HT-29 (cell line): Measurements from ENCODE around the gene CACNA1S. TPM values are rescaled to one million over a fixed set of nuclear protein-coding genes. Genes with fewer than 3 reads are reported as not detected.
A peak's percentile ranks its signal among the peaks of the same experiment; 100 is the strongest.

Source experiments
- DNase-seq: peaks from one replicate; pipeline ENCODE4 v3.0.0-alpha.2; 2015; ENCODE audit warnings: low spot score
- total RNA-seq: library from RNA; depleted of rRNA; stranded (reverse); fragments of >200 nt; shearing (Covaris generic); gene quantifications from 2 replicates; pipeline ENCODE4 v1.2.3, GENCODE V29; 2014

Gene CACNA1S
- total RNA-seq, 1 experiment from 2014 or later = not detected

DNA sequence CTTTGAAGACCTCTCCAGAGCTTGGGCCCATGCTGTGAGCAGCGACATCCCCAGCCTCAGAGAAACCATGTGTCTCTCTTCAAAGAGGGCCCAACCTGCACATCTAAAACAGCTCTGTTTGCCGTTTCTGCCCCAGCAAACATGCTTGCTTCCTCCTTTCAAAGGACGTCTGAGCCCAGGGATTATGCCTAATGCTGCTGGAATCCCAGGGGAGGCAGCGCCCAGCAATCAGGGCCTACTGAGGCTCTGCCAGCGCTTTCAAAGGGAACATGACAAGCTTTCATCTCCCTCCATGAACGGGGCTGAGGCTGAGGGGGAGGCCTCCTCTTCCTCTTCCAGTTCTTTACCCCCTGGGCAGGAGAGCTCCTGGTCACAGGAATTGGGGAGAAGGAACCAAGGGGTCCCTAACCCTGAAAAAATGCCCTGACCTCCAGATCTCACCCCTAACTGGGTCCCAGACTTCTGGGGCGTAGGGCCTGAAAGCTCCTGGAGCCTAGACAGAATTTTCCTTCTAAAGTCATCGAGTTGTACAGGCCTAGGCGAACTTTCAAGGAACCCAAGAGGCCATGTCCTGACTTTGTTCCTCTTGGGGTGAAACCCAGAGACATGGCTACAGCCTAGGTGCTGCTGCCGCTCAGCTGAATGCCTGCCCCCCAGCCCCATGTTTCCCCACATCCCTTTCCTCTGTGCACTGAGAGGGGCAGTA is 28.2 kb upstream of the CACNA1S start:
- DNase-seq = no peak

DNA sequence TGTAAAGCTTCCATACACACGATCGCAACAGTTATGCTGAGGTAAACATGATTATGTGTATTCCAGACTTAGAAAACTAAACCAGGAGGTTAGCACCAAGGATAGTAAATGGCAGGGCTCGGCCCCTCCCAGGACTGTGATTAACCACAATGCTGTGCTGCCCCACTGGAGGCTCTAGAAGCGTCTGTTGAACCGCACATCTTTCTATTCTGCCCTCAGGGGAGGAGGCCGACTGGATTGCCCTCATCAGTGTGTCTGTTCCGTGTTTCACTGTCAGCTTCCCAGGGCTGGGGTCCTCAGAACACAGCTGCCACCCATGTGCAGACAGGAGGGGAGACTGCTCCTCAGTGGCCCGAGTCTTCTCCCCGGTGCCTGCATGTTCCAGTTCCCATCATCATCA is 27.5 kb upstream of the CACNA1S start:
- no peak for DNase-seq

DNA sequence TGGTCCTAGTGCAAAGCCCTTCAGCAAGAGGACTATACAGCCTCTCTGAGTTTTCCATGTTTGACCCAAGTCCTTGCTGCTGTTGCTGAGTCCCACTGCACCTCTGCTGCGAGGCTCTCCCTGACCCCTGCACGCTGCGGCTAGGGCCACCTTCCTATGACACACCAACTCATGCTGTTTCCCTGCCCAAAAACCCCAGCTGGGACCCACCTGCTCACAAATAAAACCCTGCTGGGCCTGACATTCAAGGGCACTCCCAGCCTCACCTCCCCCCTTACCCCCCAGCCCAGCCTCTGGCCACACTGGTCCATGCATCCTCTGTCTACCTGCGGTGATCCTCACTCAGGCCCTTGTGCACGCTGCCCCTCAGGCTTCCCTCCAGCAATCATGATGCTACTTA is 27.1 kb upstream of the CACNA1S start:
- DNase-seq = no peak

DNA sequence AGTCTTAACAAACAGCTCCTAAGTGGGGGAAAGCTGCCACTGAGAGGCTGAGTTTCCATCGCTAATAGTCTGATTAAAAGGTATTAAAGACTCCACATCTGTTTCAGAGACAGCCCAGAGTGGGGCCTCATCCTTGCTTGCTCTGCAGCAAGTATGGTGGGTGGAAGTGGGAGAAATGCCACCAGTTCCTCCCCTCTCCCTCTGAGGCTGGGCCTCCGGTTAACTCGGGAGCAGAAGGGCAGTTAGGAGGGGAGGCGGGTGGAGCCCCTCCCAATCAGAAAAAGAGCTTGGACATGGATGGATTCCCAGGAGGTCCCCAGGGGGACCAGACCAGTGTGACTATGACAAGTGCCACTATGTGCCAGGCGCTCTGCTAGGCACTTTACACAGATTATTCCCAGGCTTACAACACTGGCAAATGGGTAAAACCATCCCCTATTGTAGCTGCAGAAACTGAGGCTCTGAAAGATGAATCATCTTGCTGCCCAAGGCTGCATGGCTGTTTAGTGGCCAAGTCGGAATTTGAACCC is 26.1 kb upstream of the CACNA1S start:
- no peak for DNase-seq

DNA sequence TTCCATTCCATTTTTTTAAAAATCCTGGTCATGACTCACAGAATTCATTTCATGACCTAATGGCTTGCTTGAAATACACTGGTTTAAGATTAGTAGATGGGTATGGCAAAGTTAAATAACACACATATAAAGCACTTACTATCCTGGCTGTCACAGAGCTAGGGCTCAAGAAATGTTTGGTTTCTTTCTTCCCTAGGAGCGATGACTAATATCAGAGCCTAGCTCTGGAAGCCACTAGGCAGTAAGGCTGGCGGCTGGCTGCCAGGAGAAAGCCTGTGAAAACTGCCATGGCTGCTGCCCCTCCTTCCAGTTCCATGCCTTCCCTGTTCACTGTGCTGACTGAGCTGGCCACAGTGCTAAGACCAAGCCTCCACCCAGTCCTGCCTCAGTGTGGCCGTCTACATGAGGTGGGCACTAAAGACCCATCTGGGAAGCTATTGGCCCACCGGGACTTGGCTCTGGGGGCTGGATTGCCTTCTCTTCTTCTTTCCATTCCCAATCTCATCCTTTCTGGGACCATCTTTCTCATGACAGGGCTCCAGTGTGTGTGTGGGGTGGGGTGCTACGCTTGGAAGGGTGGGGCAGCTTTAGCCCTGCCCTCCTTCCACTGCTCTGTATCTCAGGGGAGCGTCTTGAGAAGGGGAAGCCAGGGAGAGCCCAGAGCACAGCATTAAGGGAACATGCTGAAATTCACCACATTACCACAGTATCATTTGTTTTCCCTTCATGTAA is 25.5 kb upstream of the CACNA1S start:
- no peak for DNase-seq

DNA sequence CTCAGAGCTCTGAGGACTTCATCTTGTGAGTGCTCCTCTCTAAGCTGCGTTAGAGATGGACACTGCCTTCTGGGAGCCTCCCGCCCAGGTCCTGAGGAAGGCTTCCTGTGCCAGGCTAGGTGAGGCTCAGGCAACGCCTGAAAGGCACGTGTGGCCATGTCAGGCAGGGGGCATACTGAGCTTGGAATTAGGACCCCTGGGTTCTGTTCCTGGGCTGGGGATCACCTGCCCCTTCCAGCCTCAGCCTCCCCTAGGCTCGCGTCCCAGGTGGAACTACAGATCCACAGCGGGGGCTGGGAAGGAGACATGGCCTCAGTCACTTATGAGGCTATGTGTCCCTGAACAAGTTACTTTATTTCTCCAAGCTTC is 24.8 kb upstream of the CACNA1S start:
- DNase-seq = no peak

DNA sequence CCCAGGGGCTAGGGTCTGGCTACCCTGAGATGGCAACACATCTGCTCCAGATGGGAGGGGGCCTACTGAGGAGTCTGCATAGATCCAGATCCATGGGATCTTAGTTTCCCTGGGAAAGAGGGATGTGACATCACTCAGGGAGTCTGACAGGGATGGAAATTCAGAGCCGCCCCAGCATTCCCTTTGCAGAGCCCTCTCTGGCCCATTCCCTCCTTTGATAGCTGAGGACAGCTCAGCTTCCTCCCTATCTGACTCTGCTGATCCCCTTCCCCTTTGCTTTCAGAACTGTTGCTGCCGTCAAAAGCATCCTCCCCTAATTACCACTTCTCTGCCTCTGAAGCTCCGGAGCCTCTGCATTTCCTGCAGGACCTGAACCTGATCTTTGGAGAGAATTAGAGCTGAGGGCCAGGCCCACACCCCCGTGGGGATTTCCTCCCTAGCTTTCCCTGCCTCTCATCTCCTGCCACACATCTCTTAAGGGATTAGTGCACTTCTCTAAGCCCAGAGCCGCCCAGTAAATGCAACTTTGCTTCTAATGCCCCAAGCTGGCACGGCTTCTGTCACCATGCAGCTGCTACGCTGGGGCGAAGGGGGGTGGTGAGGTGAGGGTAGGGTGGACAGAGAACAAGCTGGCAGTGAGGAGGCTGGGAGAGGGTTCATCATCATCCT is 24.3 kb upstream of the CACNA1S start:
- no peak for DNase-seq

DNA sequence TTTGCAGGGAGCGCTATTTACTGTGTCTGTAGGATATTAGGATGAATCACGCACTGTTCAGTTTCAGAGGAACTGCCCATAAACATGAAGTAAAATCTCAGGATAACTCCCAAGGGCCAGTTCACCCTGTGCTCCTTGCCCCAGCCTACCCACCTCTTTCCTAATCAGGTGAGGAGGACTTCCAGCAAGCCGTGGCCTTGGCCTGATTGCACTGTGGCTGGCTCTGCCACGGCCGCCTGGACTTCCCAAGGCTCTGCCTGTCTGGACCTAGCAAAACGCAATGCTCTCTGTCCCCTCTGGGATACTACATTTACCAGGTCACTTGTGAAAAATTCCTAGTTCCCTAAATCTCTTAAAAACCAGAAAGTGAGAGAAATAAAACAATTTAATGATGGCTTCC is 22.2 kb upstream of the CACNA1S start:
- no peak for DNase-seq

DNA sequence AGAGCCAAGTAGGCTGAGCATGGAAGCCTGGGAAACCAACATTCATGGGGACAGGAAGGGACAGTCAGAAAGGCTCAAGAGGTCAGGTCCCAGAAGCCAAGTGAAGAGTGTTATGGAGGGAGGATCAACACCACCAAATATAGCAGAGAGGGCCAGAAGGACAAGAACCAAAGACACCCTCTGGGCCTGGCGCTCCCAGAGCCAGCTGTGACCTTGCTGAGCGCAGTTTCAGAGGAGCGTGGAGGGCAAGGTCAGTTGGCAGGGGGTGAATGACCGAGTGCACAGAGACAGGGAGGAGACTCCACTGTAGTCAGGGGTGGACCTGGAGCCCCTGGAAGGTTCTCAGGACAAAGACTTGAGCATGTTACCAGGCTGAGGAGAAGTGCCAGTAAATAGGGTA is 19.2 kb upstream of the CACNA1S start:
- DNase-seq = no peak

DNA sequence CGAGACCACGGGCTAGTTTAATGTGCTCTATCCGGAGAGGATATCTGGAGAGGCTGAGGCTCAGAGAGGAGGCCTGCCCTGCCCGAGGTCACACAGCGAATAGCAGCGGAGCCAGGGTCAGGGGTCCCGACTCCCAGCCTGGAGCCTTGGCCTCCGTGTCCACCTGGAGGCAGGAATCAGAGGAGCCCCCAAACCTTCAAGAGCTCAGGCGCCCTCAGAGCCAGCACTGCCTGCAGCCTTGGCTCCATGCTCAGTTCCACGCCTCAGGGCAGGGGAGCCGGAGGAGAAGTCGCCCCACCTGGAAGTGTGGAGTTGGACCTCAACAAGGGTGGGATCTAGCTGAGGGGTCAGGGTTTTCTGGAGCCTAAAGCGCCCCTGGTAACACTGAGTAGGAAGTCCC is 16.7 kb upstream of the CACNA1S start:
- DNase-seq = no peak

DNA sequence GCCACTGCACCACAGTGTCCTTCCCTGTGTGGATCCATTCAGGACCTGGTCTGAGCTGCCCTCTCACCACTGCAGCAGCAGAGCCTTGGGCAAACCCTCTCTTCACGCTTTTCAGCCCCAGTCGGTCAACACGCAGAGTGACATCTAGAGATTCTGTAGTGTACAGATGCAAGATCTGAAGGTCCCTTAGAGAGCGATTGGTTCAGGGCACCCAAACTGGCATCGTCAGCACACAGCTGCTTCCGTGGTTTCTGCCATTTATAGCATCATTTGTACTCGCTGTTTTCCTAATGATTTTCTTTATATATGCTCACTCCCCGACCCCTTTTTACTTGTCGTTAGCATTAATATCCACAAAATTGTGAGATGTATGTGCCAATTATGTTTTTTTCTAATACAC is 16.2 kb upstream of the CACNA1S start:
- no peak for DNase-seq

DNA sequence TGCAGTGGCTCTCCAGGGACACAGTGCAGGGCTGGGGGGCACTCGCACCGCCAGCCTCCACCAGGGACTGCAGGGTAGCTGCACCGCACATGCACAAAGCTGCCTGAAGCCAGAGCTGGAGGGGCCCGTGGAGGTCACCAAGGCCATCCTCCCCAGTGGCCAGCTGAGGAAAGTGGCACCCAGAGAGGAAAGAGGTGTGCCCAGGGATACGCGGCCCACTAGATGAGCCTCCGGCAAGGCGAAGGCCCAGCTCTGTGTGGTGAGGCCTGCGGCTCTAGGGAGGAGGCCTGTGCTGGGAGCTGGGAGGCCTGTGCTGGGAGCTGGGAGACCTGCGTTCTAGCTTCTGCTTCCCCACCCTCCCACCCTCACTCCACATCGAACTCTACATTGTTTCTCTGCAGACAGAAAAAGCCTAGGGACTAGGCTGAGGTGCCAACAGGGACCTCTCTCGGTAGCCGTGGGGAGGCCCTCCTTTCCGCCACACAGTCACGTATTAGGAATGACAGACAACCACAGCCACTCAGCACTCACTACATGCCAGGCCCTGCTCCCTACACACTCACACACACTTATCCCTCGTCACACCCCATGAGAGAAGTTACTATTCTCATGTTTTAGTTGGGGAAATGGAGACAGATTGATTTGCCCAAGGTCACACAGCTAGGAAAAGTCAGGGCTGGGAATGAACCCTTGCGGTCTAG is 15.7 kb upstream of the CACNA1S start:
- no peak for DNase-seq

DNA sequence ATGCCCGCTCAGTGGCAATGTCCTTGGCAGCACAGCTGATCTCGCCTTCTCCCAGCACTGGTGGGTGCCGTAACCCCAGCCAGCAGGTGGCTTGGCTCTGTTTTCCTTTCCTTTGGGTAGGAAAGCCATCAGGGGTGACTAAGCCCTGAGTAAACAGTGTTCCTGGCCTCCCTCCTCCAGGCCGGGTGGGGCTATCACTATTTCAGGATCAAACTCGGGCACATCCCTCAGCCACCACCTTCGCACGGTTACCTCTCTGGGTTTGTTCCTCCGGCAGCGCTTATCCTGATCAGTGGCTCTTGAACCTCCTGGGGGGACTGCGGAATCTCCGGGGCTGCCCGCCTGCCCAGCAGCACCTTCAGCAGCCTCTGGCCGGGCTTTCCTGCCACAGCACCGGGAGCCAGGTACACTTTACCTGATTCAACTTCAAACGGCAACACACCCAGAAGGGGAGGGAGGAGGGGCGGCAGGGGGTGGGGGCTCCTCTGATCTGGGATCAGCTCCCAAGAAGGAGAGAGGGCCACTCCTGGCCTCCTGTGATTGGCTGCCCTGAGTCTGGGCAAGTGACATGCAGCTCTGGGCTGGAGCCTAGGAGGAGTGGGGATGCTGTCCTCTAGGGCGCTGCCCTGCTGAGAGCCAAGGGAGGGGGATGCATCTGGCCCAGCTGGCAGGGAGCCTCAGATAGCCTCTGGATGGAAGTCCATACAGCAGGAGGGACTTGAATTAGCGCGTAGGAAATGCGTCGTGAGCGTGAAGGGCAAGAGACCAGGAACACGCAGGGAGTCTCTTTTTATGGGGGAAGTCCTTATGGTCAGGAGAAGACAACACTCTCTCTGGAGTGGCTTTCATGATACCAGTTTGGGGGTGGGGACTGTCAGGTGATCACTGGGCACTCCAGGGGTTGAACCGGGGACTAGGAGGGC is 14.9 kb upstream of the CACNA1S start, which contains the start of gene ASCL5:
Gene ASCL5, minus strand, starts transcription at position 353 of the 923 bp plus-strand sequence. CDS start 11,812 bp downstream, outside the sequence.
- peak; percentile 84 for DNase-seq

DNA sequence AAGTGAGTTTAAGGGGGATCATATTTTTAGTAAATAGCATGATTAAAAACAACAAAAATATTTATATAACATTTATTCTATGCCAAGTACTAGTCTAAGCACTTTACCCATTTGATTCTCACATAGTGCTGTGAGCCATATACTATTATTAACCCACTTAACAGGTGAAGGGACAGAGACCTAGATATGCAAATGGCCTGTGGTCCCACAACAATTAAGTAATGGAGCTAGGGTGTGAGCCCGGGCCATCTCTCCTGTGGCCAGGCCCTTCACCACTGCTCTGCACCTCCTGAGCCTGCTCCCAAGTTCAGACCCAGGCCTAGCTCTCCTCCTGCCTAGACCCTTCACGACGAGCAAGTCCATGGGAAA is 14.2 kb upstream of the CACNA1S start:
- DNase-seq = no peak

DNA sequence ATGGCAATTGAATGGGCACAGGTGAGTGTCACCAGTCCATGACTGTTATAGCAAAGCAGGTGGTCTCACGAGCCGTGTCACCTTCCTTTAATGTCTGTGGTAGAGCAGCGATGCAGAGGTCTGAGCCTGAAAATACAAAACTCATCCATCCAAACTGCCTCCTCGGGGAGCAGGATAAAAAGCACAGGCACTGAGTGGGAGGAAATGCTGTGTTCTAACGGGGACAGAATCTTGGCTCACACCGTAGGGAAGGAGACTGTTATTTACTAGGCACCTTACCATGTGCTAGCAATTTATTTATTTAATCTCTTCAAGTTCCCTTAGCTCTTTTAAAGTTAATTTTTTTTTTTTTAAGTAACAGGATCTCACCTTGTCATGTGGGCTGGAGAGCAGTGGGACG is 13.6 kb upstream of the CACNA1S start:
- no peak for DNase-seq

DNA sequence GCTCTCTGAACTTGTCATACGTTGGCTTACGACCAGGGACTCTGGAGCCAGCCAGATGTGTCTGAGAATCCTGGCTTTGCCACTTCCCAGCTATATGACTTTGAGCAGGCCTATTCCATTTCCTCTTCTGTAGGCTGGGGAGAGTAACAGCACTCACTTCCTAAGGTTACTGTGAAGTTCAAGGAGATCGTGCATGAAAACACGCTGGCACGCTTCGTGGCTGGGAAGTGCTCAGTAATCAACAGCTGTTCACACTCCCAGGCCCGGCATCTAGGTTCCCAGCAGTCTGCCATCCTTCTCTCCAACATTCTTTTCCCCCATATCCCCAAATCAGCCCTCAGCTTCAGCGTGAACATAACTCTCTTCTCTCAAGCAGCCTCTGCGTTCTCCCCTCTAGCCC is 12.8 kb upstream of the CACNA1S start:
- no peak for DNase-seq

DNA sequence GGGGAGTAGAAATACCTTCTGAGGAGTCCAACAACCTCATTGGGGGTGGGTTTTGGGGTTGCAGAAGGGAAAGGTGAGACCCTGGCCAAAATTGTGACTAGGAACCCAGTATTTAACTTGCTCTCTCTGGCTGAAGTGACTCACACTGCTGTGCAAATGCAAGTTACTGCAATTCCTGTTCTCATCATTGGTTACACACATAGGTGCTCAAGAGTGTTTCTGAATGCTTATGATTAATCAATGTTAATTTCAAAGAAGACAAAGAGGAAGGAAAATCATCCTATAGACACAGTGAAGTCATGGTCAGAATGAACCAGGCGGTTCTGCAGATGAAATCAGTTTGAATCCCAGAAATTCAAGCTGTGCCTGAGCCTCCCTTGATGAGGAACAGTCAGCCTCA is 11.6 kb upstream of the CACNA1S start:
- no peak for DNase-seq

DNA sequence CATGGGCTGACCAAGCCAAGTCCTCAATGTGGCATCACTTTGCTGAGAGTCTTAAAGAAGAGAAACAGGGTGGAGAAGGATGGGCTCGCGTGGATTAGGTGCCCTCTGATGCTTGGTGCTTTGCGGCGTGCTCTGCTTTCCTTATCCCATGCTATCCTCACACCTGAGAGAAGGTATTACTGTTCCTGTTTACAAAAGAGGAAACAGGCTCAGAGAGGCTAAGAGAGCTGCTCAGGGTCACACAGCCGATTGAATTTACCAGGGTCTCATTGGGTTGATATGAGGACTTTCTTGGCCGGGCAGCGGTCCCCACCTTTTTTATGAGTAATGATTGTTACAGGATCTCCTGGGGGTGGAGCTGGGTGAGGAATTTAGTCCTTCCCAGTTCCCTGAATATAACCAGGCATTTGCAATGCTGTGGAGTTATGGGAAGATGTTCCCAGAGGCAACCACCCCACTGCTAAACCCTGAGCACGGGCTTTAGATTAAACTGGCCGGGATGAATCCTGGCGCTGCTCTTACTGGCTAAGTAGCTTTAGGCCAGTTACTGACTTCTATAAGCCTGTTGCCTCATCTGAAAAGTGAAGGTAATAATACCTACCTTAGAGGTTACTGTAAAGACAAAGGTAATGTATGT is 10.2 kb upstream of the CACNA1S start:
- DNase-seq = peak; percentile 32

DNA sequence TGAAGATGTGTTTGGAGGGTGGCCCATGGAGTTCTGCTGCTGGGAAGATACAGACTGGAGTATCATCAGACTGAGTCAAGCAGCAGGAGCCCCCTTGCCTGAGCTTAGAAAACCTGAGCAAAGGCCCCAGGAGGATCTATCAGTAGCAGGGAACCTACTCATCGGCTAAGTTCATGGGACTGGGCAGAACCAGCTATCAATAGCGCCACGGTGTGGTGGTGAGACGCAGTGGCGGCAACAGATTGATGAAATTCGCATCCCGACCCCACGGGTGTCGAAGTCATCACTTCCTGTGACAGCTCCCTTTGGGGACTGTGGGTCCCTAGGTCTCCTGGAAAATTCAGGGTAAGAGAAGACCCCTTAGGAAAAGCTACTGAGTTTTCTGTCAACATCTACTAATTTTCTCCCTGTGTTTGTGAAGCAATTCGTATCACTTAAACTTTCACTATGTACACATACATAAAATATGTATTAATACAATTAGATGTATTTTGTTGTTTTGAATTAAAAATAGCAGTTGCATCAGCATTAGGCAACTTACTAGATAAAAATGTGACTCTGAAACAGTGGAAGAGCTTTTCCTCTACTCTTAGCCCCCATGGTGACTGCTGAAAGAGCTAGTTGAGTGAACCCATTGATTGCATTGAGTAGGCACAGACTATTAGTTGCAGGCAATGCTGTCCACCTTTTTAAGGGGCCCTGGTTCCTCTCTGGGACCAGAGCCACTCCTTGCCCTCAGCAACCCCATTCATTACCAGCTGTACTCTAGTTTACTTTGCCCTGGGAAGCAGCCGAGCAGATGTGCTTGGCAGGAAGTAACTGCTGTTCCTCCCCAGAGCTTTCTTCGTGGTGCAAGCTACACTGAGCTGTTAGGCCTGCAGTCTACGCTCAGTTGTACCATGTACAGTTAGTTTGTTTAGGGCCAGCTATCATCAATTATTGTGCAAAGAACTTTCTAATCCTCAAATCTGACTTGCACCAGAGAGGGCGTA is 7.3 kb upstream of the CACNA1S start:
- DNase-seq = peak; percentile 66
